ENCODE measurements around the gene GFOD2.

GRCh38 chr16:67730326-67730725 is 11.2 kb upstream of the GFOD2 start:
- TF ChIP-seq POLR2A (IDR thresholded peaks at IDR 0.05) = no peak
- no peak for TF ChIP-seq CTCF (IDR thresholded peaks at IDR 0.05)
- TF ChIP-seq EP300 (IDR thresholded peaks at IDR 0.05; ENCODE audit: low read depth) = no peak
- TF ChIP-seq POLR2AphosphoS5 (IDR thresholded peaks at IDR 0.05) = no peak

Data from transverse colon (tissue), 4 donors.